HCT116 (cell line): ENCODE measurements around the gene CBX4. TPM values are rescaled to one million over a fixed set of nuclear protein-coding genes. Genes with fewer than 3 reads are reported as not detected.

Source experiments
- ATAC-seq: fragments of 200-7000 bp; cut with Tn5 transposase; 2 replicates; pipeline ENCODE4 v1.9.1; 2020; ENCODE audit warnings: mild to moderate bottlenecking, moderate library complexity
- BruUV-seq: library from RNA; stranded (reverse); fragments of 400-500 nt; replicated peaks from 2 replicates; lab custom pipeline; 2021; lab: Mats Ljungman, UMichigan
- CTCF ChIA-PET: fragments of 300-600 bp; sonication (Branson Sonifier 250); formaldehyde crosslinking; loops from one replicate; lab custom pipeline; 2021; ENCODE audit warnings: antibody characterized with exemption; lab: Charles Lee
- POLR2A ChIA-PET: fragments of 300-600, 350-600 bp; sonication (Branson Sonifier 250); formaldehyde crosslinking; loops from one replicate; lab custom pipeline; 2021; ENCODE audit warnings: antibody characterized with exemption; lab: Charles Lee
- RAD21 ChIA-PET, 2 experiments: fragments of 300-600 bp; sonication (Branson Sonifier 250); formaldehyde crosslinking; loops; one replicate each; lab custom pipeline; 2023; ENCODE audit warnings: low total read pairs in 2 of 2; ENCODE audit not compliant: uncharacterized antibody in 2 of 2, unreplicated experiment in 2 of 2, low non-redundant PET in 1 of 2; lab: Charles Lee
- DNase-seq: peaks from one replicate; pipeline ENCODE4 v3.0.0-alpha.2; 2010; ENCODE audit warnings: low read depth, low spot score
- H2AFZ ChIP-seq: fragments of 200-600 bp; shearing (Covaris generic), sonication (generic); 2 replicates; pipeline ENCODE4 v1.6.1; 2017; ENCODE audit warnings: low read depth, mixed run types, mixed read lengths, antibody characterized with exemption, low read length; ENCODE audit not compliant: poor library complexity, severe bottlenecking
- H3K27ac ChIP-seq: 2 replicates; pipeline ENCODE4 v1.5.1; 2012; ENCODE audit warnings: low read depth, low read length
- H3K27me3 ChIP-seq: fragments of 200-600 bp; sonication (generic); 2 replicates; pipeline ENCODE4 v1.6.1; 2016; ENCODE audit warnings: mixed run types, low read length, mixed read lengths; ENCODE audit not compliant: insufficient read depth
- H3K36me3 ChIP-seq, 2 experiments: fragments of 200-500 bp in 1 of 2; fragments of 200-600 bp in 1 of 2; sonication (Bioruptor generic) in 1 of 2; sonication (generic) in 1 of 2; 2 replicates each; pipeline versions ENCODE4 v1.5.1 to v1.6.1; 2014 to 2016; ENCODE audit warnings: low read length in 2 of 2, inconsistent platforms in 1 of 2, mixed read lengths in 1 of 2, mixed run types in 1 of 2; ENCODE audit not compliant: insufficient read depth in 2 of 2, control insufficient read depth in 1 of 2
- H3K4me1 ChIP-seq, 2 experiments: fragments of 200-600 bp in 1 of 2; sonication (generic) in 1 of 2; 2 replicates each; pipeline versions ENCODE4 v1.5.1 to v1.6.1; 2012 to 2017; ENCODE audit warnings: low read length in 2 of 2, inconsistent platforms in 1 of 2, mild to moderate bottlenecking in 1 of 2, mixed read lengths in 1 of 2, mixed run types in 1 of 2, moderate library complexity in 1 of 2; ENCODE audit not compliant: insufficient read depth in 2 of 2, control insufficient read depth in 1 of 2
- H3K4me2 ChIP-seq: fragments of 200-600 bp; sonication (generic); 2 replicates; pipeline ENCODE4 v1.6.1; 2017; ENCODE audit warnings: mixed run types, low read length, mixed read lengths
- H3K4me3 ChIP-seq, 2 experiments: fragments of 200-600 bp in 1 of 2; sonication (generic) in 1 of 2; replicated peaks in 1 of 2; 2 replicates each; pipeline ENCODE4 v1.5.1; 2011 to 2016; ENCODE audit warnings: low read length in 2 of 2, control low read depth in 1 of 2, low read depth in 1 of 2, mild to moderate bottlenecking in 1 of 2, mixed read lengths in 1 of 2, mixed run types in 1 of 2
- H3K79me2 ChIP-seq: fragments of 200-600 bp; sonication (generic); 2 replicates; pipeline ENCODE4 v1.6.1; 2017; ENCODE audit warnings: mild to moderate bottlenecking, mixed run types, low read length, moderate library complexity, mixed read lengths; ENCODE audit not compliant: insufficient read depth
- H3K9ac ChIP-seq: fragments of 200-600 bp; sonication (generic); 2 replicates; pipeline ENCODE4 v1.6.1; 2016; ENCODE audit warnings: low read length, mixed read lengths
- H3K9me2 ChIP-seq: fragments of 200-600 bp; sonication (generic), shearing (Covaris generic); 2 replicates; pipeline ENCODE4 v1.6.1; 2017; ENCODE audit warnings: mixed run types, mild to moderate bottlenecking, moderate library complexity; ENCODE audit not compliant: insufficient read depth
- H3K9me3 ChIP-seq, 2 experiments: fragments of 200-500 bp in 1 of 2; fragments of 200-600 bp in 1 of 2; sonication (Bioruptor generic) in 1 of 2; sonication (generic) in 1 of 2; 2 replicates each; pipeline ENCODE4 v1.6.1; 2014 to 2017; ENCODE audit warnings: low read length in 2 of 2, mixed read lengths in 2 of 2, inconsistent platforms in 1 of 2, low read depth in 1 of 2, mild to moderate bottlenecking in 1 of 2, mixed run types in 1 of 2, moderate library complexity in 1 of 2; ENCODE audit not compliant: control insufficient read depth in 1 of 2, insufficient read depth in 1 of 2
- H4K20me1 ChIP-seq: fragments of 200-600 bp; sonication (generic), shearing (Covaris generic); 2 replicates; pipeline ENCODE4 v1.6.1; 2017; ENCODE audit warnings: mixed run types, mild to moderate bottlenecking, moderate library complexity; ENCODE audit not compliant: insufficient read depth
- CBX3 ChIP-seq: IDR thresholded peaks from 2 replicates; pipeline ENCODE4 v1.6.1; 2012; ENCODE audit warnings: low read depth
- EZH2phosphoT487 ChIP-seq: fragments of 200-600 bp; IDR thresholded peaks from 2 replicates; pipeline ENCODE4 v1.6.1; 2018; ENCODE audit warnings: antibody characterized with exemption, borderline replicate concordance
- POLR2AphosphoS5 ChIP-seq: IDR thresholded peaks from 2 replicates; pipeline ENCODE4 v1.6.1; 2011; ENCODE audit warnings: mild to moderate bottlenecking, low read depth, low read length, moderate library complexity
- SIN3A ChIP-seq: IDR thresholded peaks from 2 replicates; pipeline ENCODE4 v1.6.1; 2012; ENCODE audit warnings: low read depth
- SP1 ChIP-seq: IDR thresholded peaks from 2 replicates; pipeline ENCODE4 v1.6.1; 2012; ENCODE audit warnings: low read depth
- YY1 ChIP-seq: IDR thresholded peaks from 2 replicates; pipeline ENCODE4 v1.6.1; 2011; ENCODE audit warnings: low read length, low read depth, moderate library complexity, mild to moderate bottlenecking; ENCODE audit not compliant: insufficient replicate concordance; ENCODE audit errors: extremely low read depth
- ZNF274 ChIP-seq: fragments of 200-500 bp; sonication (Bioruptor generic); IDR thresholded peaks from 2 replicates; pipeline ENCODE4 v1.6.1; 2014; ENCODE audit warnings: mild to moderate bottlenecking, low read depth, low read length, inconsistent platforms
- intact Hi-C: fragments of 100-400 bp; cut with micrococcal nuclease; formaldehyde crosslinking; loops from 2 replicates; pipeline ENCODE4 v1.10.0; 2022
- total RNA-seq: library from RNA; stranded (reverse); gene quantifications from one replicate; pipeline ENCODE4 v1.2.1, GENCODE V29; 2021; ENCODE audit not compliant: unreplicated experiment
- TF ChIP-seq, protein P1 (sequence below): IDR thresholded peaks from 2 replicates; pipeline ENCODE4 v1.6.1; 2012
- TF ChIP-seq, protein P2 (sequence below): IDR thresholded peaks from 2 replicates; pipeline ENCODE4 v1.6.1; 2012
- TF ChIP-seq, protein P3 (sequence below): IDR thresholded peaks from 2 replicates; pipeline ENCODE4 v1.6.1; 2011; ENCODE audit warnings: mild to moderate bottlenecking, low read length, moderate library complexity; ENCODE audit not compliant: insufficient replicate concordance; ENCODE audit errors: extremely low read depth

CBX4 gene
- total RNA-seq, 1 experiment from 2014 or later = 60.9 TPM

DNA sequence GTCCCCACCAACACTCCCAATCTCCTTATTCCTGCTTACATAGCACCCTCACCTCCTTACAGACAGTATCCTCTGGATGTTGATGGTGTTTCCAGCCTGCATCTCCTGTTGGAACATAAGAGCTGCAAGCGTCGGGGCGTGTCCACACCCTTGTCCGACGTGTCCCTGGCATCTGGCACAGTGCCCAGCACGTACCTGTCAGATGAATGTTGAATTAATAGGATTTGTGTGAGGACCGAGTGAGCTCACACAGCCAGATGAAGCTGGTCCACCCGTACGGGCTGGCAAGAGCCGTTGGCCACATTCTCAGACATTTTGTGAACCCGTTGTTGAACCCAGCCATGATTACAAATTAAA lies 12.2 kb upstream of the CBX4 start:
- Histone ChIP-seq H3K9me2 (no peaks in the 10 kb centered on the region), H2AFZ (peak overlapping the region; percentile 13), H4K20me1 (no peaks in the 10 kb centered on the region), H3K79me2 (no peaks in the 10 kb centered on the region), H3K9ac (peak overlapping the region; percentile 22; the same call in 1 of the 2 replicates), H3K27ac (peak overlapping the region; percentile 69), H3K9me3 (no peaks in the 10 kb centered on the region), H3K4me2 (peak overlapping the region; percentile 65), H3K4me1 (peaks cover 39 to 44% of the 10 kb centered on the region in 2 experiments), H3K27me3 (no peaks in the 10 kb centered on the region), H3K36me3 (no peaks in the 10 kb centered on the region), H3K4me3 (peak overlapping the region in 1 of 2 experiments; percentile 16; a peak in 2 of 4 replicates)
- intact Hi-C loops = loop anchor here (2.0 to 5.0 kb wide), 2 partner anchors 65 to 136 kb away; no protein-coding TSS in a partner anchor
- TF ChIP-seq EZH2phosphoT487 = no peak
- no peak for TF ChIP-seq YY1
- no peak for TF ChIP-seq ZNF274
- no peak; the same call in 1 of the 2 replicates for TF ChIP-seq SIN3A
- TF ChIP-seq, protein P1, sequence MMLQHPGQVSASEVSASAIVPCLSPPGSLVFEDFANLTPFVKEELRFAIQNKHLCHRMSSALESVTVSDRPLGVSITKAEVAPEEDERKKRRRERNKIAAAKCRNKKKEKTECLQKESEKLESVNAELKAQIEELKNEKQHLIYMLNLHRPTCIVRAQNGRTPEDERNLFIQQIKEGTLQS = no peak
- peak; percentile 89 for TF ChIP-seq CBX3
- TF ChIP-seq, protein P2, sequence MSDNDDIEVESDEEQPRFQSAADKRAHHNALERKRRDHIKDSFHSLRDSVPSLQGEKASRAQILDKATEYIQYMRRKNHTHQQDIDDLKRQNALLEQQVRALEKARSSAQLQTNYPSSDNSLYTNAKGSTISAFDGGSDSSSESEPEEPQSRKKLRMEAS = peak; percentile 75
- TF ChIP-seq, protein P3, sequence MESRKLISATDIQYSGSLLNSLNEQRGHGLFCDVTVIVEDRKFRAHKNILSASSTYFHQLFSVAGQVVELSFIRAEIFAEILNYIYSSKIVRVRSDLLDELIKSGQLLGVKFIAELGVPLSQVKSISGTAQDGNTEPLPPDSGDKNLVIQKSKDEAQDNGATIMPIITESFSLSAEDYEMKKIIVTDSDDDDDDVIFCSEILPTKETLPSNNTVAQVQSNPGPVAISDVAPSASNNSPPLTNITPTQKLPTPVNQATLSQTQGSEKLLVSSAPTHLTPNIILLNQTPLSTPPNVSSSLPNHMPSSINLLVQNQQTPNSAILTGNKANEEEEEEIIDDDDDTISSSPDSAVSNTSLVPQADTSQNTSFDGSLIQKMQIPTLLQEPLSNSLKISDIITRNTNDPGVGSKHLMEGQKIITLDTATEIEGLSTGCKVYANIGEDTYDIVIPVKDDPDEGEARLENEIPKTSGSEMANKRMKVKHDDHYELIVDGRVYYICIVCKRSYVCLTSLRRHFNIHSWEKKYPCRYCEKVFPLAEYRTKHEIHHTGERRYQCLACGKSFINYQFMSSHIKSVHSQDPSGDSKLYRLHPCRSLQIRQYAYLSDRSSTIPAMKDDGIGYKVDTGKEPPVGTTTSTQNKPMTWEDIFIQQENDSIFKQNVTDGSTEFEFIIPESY = no peak
- TF ChIP-seq POLR2AphosphoS5 = peak; percentile 75
- peak; percentile 79 for TF ChIP-seq SP1
- RAD21 ChIA-PET = interaction anchor here in 1 of 2 experiments (0.7 kb wide), 1 partner anchor 64 kb away, joined by 3 read pairs; no protein-coding TSS in a partner anchor
- CTCF ChIA-PET = interaction anchor here (0.7 to 6.0 kb wide), 6 partner anchors 11 to 250 kb away, joined by 3 to 67 read pairs (median 4); partner anchors contain the start of genes CBX4, CBX8 and GAA
- peak; percentile 91 for DNase-seq
- POLR2A ChIA-PET = interaction anchor here (0.6 to 7.5 kb wide), 8 partner anchors 9 to 137 kb away, joined by 3 to 73 read pairs (median 3); partner anchors contain the start of genes CBX4 and CBX8
- ATAC-seq = peak; percentile 60
- no TSS peak for BruUV-seq
